ENCODE results near the gene FGA.

The FGA gene

GRCh38 chr4:154609532-154609931 is 19.0 kb upstream of the FGA start:
- no peak overlapping the region for H3K4me3 ChIP-seq (ENCODE audit: low read length)
- DNase-seq (ENCODE audit: low read depth) = no peak
- TF ChIP-seq, protein P1, sequence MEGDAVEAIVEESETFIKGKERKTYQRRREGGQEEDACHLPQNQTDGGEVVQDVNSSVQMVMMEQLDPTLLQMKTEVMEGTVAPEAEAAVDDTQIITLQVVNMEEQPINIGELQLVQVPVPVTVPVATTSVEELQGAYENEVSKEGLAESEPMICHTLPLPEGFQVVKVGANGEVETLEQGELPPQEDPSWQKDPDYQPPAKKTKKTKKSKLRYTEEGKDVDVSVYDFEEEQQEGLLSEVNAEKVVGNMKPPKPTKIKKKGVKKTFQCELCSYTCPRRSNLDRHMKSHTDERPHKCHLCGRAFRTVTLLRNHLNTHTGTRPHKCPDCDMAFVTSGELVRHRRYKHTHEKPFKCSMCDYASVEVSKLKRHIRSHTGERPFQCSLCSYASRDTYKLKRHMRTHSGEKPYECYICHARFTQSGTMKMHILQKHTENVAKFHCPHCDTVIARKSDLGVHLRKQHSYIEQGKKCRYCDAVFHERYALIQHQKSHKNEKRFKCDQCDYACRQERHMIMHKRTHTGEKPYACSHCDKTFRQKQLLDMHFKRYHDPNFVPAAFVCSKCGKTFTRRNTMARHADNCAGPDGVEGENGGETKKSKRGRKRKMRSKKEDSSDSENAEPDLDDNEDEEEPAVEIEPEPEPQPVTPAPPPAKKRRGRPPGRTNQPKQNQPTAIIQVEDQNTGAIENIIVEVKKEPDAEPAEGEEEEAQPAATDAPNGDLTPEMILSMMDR (IDR thresholded peaks at IDR 0.05; ENCODE audit: insufficient read depth, low read depth, low read length, missing control alignments) = no peak

DNA sequence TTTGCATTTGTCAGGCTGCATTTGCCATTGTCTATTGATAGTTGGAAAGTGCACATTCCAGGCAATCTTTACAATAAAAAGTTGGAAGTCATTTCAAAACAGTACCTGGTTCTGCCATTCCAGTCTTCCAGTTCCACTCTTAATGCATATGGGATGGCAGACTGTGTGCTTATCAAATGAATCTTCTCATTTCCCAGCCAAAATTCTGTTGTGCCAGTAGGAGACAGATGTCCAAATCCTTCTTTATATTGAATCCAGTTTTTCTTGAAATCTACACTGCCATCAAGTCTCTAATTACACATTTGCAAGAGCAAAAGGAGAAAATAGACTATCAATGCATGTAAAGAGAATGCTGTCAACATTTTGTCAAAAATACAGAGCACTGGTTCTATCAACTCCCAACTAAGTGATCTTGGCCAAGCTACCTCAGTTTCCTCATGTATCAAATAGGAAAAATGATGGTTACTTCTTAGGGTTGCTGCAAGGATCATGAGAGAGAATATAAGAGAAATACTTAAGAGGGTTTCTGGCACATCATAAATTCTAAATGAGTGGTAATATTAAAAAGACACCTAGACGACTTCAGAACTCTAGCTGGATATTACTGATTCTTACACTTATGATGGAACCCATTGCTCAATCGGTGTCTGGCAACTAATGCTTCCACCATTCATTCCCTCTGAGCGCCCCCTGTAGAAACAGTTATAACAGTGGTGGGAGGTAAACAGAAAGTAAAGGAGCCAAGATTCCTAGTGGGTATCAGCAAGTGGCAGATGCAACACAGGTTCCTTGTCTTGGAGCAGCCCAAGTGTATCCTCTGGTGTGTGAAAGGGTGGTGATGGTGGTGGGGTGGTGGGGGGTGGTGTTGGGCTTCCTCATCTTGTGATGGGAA is 18.1 kb upstream of the FGA start:
- H3K4me3 ChIP-seq (ENCODE audit: low read length) = no peak overlapping the region
- TF ChIP-seq, protein P1 (IDR thresholded peaks at IDR 0.05; ENCODE audit: insufficient read depth, low read depth, low read length, missing control alignments) = no peak
- no peak for DNase-seq (ENCODE audit: low read depth)

DNA sequence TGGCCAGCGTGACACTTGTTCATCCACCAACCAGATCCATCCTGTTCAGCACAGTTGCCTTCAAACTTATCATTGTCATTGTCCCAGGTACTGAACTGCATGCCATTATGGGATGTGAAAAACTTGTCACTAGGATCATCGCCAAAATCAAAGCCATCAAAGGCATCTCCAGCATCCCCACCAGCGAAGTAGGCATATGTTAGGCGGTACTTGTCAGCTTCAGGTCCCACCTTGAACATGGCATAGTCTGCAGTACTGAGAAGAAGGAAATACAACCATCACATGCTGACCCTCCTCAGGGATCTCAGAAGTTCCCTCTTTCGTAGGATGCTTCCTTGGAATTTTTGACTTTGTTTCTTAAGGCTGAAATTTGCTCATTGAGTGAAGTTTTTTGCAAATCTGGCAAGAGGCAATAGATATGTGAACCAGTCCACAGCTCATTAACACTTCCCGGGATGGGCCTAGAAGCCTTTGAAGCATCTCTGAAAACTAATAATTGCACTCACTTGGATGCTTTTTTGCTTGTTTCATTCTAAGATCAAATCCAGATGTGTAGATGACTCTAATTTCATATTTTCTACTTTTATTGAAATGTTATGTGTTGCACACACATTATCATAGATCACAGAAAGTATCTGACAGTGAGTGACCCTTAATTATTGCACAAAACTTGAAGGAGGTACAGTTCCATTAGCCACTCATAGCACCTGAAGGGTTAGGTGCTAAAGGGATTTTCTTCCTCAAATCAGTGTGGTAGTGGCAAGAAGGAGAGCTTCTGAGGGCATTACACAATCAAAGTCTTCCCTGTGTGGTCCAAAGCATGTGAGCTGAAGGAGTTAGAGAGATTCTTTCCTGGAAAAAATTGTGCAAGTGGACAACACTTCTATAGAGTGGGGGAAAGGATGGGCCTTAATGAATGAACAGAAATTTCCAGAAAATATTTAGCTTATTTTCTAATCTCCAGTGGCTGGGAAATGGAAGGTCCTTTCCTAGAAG is 16.5 kb upstream of the FGA start:
- TF ChIP-seq, protein P1 (IDR thresholded peaks at IDR 0.05; ENCODE audit: insufficient read depth, low read depth, low read length, missing control alignments) = no peak

DNA sequence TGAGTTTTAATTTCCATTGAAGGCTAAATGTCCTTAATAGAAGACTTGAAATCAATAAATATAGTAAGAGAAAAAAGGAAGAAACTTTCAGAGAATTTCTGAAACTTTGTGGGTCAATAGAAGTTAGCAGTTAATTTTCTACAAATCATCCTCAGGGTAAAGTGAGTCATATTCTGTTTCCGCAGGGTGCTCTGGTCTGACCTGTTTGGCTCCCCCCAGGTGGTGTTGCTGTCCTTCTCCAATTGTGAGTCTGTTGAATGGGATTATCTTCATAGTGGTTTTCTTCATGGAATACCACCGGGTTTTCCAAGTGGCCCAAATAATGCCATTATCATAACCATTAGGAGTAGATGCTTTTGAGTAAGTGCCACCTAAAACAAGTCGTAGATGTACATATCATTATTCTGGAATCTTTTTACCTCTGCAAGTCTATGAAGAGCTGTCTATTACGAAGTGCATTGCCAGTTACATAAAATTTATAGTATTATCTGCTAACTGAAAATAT is 14.2 kb upstream of the FGA start:
- TF ChIP-seq, protein P1 (IDR thresholded peaks at IDR 0.05; ENCODE audit: insufficient read depth, low read depth, low read length, missing control alignments) = no peak
- no peak overlapping the region for H3K4me3 ChIP-seq (ENCODE audit: low read length)
- DNase-seq (ENCODE audit: low read depth) = peak; percentile 72

More for the DNA sequence above, 16.5 kb upstream of the FGA start:
- H3K4me3 ChIP-seq (ENCODE audit: low read length) = no peak overlapping the region
- DNase-seq (ENCODE audit: low read depth) = no peak

GRCh38 chr4:154603033-154603943 is 12.7 kb upstream of the FGA start:
- H3K4me3 ChIP-seq (ENCODE audit: low read length) = no peak overlapping the region
- no peak for DNase-seq (ENCODE audit: low read depth)
- TF ChIP-seq, protein P1 (IDR thresholded peaks at IDR 0.05; ENCODE audit: insufficient read depth, low read depth, low read length, missing control alignments) = no peak
